GM23338 (cell line): ENCODE results near the gene KANK4. TPM values are rescaled to one million over a fixed set of nuclear protein-coding genes. Genes with fewer than 3 reads are reported as not detected.

Experiments
- ATAC-seq: fragments of 200-7000 bp; cut with Tn5 transposase; 3 replicates; pipeline ENCODE4 v1.9.1; 2020
- DNase-seq: peaks from one replicate; pipeline ENCODE4 v3.0.0-alpha.2; 2015; ENCODE audit warnings: low spot score
- H2AFZ ChIP-seq: fragments of 200-600 bp; sonication (generic); 2 replicates; pipeline ENCODE4 v1.8.0; 2016; ENCODE audit warnings: antibody characterized with exemption, mild to moderate bottlenecking, moderate library complexity
- H3F3A ChIP-seq: fragments of 200-600 bp; sonication (generic); replicated peaks from 2 replicates; pipeline ENCODE4 v1.8.0; 2017; ENCODE audit warnings: antibody characterized with exemption, mixed run types, low read depth
- H3K27ac ChIP-seq: fragments of 200-600 bp; sonication (generic); 2 replicates; pipeline ENCODE4 v1.6.1; 2016; ENCODE audit warnings: low read depth
- H3K27me3 ChIP-seq: fragments of 200-600 bp; sonication (generic); 2 replicates; pipeline ENCODE4 v1.8.0; 2016; ENCODE audit warnings: mild to moderate bottlenecking, mixed run types, moderate library complexity; ENCODE audit not compliant: insufficient read depth
- H3K36me3 ChIP-seq: fragments of 200-600 bp; sonication (generic); 2 replicates; pipeline ENCODE4 v1.8.0; 2016; ENCODE audit warnings: mild to moderate bottlenecking; ENCODE audit not compliant: insufficient read depth
- H3K4me1 ChIP-seq: fragments of 200-600 bp; sonication (generic); 2 replicates; pipeline ENCODE4 v1.8.0; 2016; ENCODE audit warnings: mild to moderate bottlenecking, moderate library complexity; ENCODE audit not compliant: insufficient read depth
- H3K4me2 ChIP-seq: fragments of 200-600 bp; sonication (generic); 2 replicates; pipeline ENCODE4 v1.7.1; 2017; ENCODE audit warnings: mixed run types
- H3K4me3 ChIP-seq: fragments of 200-600 bp; sonication (generic); 2 replicates; pipeline ENCODE4 v1.6.1; 2016; ENCODE audit warnings: mixed run types
- H3K79me2 ChIP-seq: fragments of 200-600 bp; sonication (generic); replicated peaks from 2 replicates; pipeline ENCODE4 v1.8.0; 2017; ENCODE audit warnings: mild to moderate bottlenecking; ENCODE audit not compliant: insufficient read depth
- H3K9me2 ChIP-seq: fragments of 200-600 bp; sonication (generic); 2 replicates; pipeline ENCODE4 v1.8.0; 2017; ENCODE audit not compliant: insufficient read depth
- H4K20me1 ChIP-seq: fragments of 200-600 bp; sonication (generic); replicated peaks from 2 replicates; pipeline ENCODE4 v1.8.0; 2017; ENCODE audit warnings: mild to moderate bottlenecking; ENCODE audit not compliant: insufficient read depth
- H3K27ac Mint-ChIP-seq: 2 replicates; pipeline ENCODE4 v1.8.0; 2020; ENCODE audit warnings: inconsistent platforms, mild to moderate bottlenecking, moderate library complexity, mixed read lengths
- H3K27me3 Mint-ChIP-seq: 3 replicates; pipeline ENCODE4 v1.8.0; 2022; ENCODE audit warnings: low read depth, mild to moderate bottlenecking, moderate library complexity, mixed read lengths, inconsistent platforms; ENCODE audit not compliant: insufficient read depth, poor library complexity
- H3K36me3 Mint-ChIP-seq: 3 replicates; pipeline ENCODE4 v1.8.0; 2021; ENCODE audit warnings: low read depth, mild to moderate bottlenecking, inconsistent platforms, moderate library complexity, mixed read lengths
- H3K4me1 Mint-ChIP-seq: 3 replicates; pipeline ENCODE4 v1.8.0; 2020; ENCODE audit warnings: mild to moderate bottlenecking, inconsistent platforms, mixed read lengths
- H3K4me3 Mint-ChIP-seq: 3 replicates; pipeline ENCODE4 v1.8.0; 2021; ENCODE audit warnings: moderate library complexity, mild to moderate bottlenecking, inconsistent platforms, mixed read lengths
- H3K9me3 Mint-ChIP-seq: 3 replicates; pipeline ENCODE4 v1.8.0; 2020; ENCODE audit warnings: moderate library complexity, mild to moderate bottlenecking, inconsistent platforms, mixed read lengths
- CTCF ChIP-seq, 2 experiments: fragments of 200-600 bp in 1 of 2; sonication (generic) in 1 of 2; conservative IDR thresholded peaks; 2 replicates each; pipeline versions ENCODE4 v1.5.1 to v1.6.1; 2016 to 2017; ENCODE audit warnings: antibody characterized with exemption in 2 of 2, low read depth in 2 of 2, mild to moderate bottlenecking in 2 of 2, moderate library complexity in 1 of 2
- EZH2 ChIP-seq: fragments of 200-600 bp; sonication (generic); IDR thresholded peaks from one replicate; pipeline ENCODE4 v1.8.0; 2017; ENCODE audit warnings: antibody characterized with exemption, mild to moderate bottlenecking, low read depth; ENCODE audit not compliant: unreplicated experiment
- EZH2phosphoT487 ChIP-seq: fragments of 200-600 bp; sonication (generic); IDR thresholded peaks from one replicate; pipeline ENCODE4 v1.8.1; 2018; ENCODE audit warnings: antibody characterized with exemption; ENCODE audit not compliant: unreplicated experiment
- NANOG ChIP-seq: IDR thresholded peaks from 2 replicates; pipeline ENCODE4 v1.6.1; 2016; ENCODE audit warnings: antibody characterized with exemption, borderline replicate concordance
- POLR2AphosphoS5 ChIP-seq: IDR thresholded peaks from 2 replicates; pipeline ENCODE4 v1.6.1; 2016; ENCODE audit warnings: antibody characterized with exemption, low read depth
- REST ChIP-seq: IDR thresholded peaks from one replicate; pipeline ENCODE4 v1.6.1; 2018; ENCODE audit warnings: antibody characterized with exemption; ENCODE audit not compliant: unreplicated experiment
- STAT1 ChIP-seq: IDR thresholded peaks from one replicate; pipeline ENCODE4 v1.6.1; 2016; ENCODE audit warnings: antibody characterized with exemption; ENCODE audit not compliant: unreplicated experiment
- ZNF331 ChIP-seq: fragments of 250-450 bp; sonication (Bioruptor Pico); IDR thresholded peaks from 2 replicates; pipeline ENCODE4 v1.5.0; 2020; ENCODE audit warnings: low read depth, mild to moderate bottlenecking, moderate library complexity
- polyA plus RNA-seq: library from polyadenylated mRNA; unstranded; fragments of >200 nt; fragmentation: Nextera tagmentation; extraction: Ambion mirVana; gene quantifications from 2 replicates; pipeline ENCODE4 v1.2.1, GENCODE V29; 2016
- total RNA-seq: library from RNA; depleted of rRNA; stranded (reverse); fragments of >200 nt; shearing (Covaris generic); gene quantifications from 2 replicates; pipeline ENCODE4 v1.2.3, GENCODE V29; 2014

KANK4 gene
- total and polyA plus RNA-seq, 2 experiments from 2014 or later = 0.31 to 0.42 TPM

GRCh38 chr1:62273953-62274352, 45.3 kb downstream of the KANK4 start:
- Mint-ChIP-seq H3K4me3 (no peak overlapping the region), H3K9me3 (no peaks in the 10 kb centered on the region; the same call in 2 of the 3 replicates), H3K36me3 (no peaks in the 10 kb centered on the region), H3K27ac (no peak overlapping the region), H3K4me1 (peaks cover 16% of the 10 kb centered on the region), H3K27me3 (peaks cover 11% of the 10 kb centered on the region)
- H3K36me3 ChIP-seq = no peaks in the 10 kb centered on the region
- no peak overlapping the region for H3K4me2 ChIP-seq
- ATAC-seq (no peak), DNase-seq (no peak)
- H3K27ac ChIP-seq = no peak overlapping the region
- H3K9me2 ChIP-seq = no peaks in the 10 kb centered on the region
- H3K79me2 ChIP-seq = no peaks in the 10 kb centered on the region
- no peak overlapping the region for H2AFZ ChIP-seq
- no peak overlapping the region for H3K4me3 ChIP-seq
- H4K20me1 ChIP-seq = no peaks in the 10 kb centered on the region
- TF ChIP-seq ZNF331 = no peak
- no peak for TF ChIP-seq POLR2AphosphoS5
- TF ChIP-seq REST = no peak
- H3F3A ChIP-seq = 0 out of 2 replicates have a peak, but pooled peaks cover 6% of the 10 kb centered on the region
- H3K4me1 ChIP-seq = peaks cover 8% of the 10 kb centered on the region; the same call in 1 of the 2 replicates
- H3K27me3 ChIP-seq = no peaks in the 10 kb centered on the region

- Mint-ChIP-seq H3K27ac (no peak overlapping the region), H3K9me3 (no peaks in the 10 kb centered on the region; the same call in 2 of the 3 replicates), H3K36me3 (no peaks in the 10 kb centered on the region), H3K27me3 (peaks cover 9% of the 10 kb centered on the region), H3K4me1 (peaks cover 15% of the 10 kb centered on the region), H3K4me3 (no peak overlapping the region)
- 0 out of 2 replicates have a peak overlapping the region, but pooled peaks have one; percentile 53 for H3K4me2 ChIP-seq
- H3K36me3 ChIP-seq = no peaks in the 10 kb centered on the region
- H2AFZ ChIP-seq = peak overlapping the region; percentile 72
- ATAC-seq (peak; percentile 81), DNase-seq (peak; percentile 60)
- TF ChIP-seq REST (no peak), STAT1 (no peak), NANOG (no peak), EZH2 (no peak), EZH2phosphoT487 (no peak), CTCF (conservative IDR thresholded peaks at IDR 0.05; ENCODE audit: low read depth in 2 of 2) (peak; percentile 19 to 31; a peak in 2 of 4 replicates)
- no peaks in the 10 kb centered on the region for H3K27me3 ChIP-seq
- no peak overlapping the region for H3K4me3 ChIP-seq
- no peak overlapping the region for H3K27ac ChIP-seq
- 0 out of 2 replicates have a peak, but pooled peaks cover 3% of the 10 kb centered on the region for H3F3A ChIP-seq
- peaks cover 3% of the 10 kb centered on the region; the same call in 1 of the 2 replicates for H3K4me1 ChIP-seq
- H3K9me2 ChIP-seq = no peaks in the 10 kb centered on the region
- H3K79me2 ChIP-seq = no peaks in the 10 kb centered on the region
- H4K20me1 ChIP-seq = no peaks in the 10 kb centered on the region
These were observed 47.1 kb downstream of the KANK4 start for GRCh38 chr1:62271948-62272728.
